Measurements from ENCODE around the gene FLVCR2.
A peak's percentile ranks its signal among the peaks of the same experiment; 100 is the strongest.

The FLVCR2 gene

DNA sequence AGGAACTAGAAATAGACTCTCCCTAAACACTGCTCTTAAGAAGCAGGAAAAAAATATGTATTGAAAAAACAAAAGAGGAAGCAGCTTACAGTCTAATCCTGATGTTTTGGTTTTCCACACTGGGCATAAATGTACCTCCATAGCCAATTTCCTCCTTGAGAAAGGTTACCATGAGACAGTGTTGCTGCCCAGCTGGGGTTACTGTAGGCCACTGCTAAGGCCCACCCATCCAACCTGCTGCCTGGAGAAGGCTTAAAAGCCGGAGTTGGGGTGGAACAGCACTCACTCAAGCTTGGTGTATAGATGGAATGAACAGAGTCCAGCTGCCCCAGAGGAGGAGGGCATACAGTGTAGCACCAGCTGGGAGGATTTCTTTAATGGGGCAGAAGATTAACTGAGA is 41.1 kb downstream of the FLVCR2 start:
- H3K4me3 ChIP-seq (ENCODE audit: low read depth, low read length): no peak overlapping the region
- DNase-seq (ENCODE audit: low read depth): no peak

DNA sequence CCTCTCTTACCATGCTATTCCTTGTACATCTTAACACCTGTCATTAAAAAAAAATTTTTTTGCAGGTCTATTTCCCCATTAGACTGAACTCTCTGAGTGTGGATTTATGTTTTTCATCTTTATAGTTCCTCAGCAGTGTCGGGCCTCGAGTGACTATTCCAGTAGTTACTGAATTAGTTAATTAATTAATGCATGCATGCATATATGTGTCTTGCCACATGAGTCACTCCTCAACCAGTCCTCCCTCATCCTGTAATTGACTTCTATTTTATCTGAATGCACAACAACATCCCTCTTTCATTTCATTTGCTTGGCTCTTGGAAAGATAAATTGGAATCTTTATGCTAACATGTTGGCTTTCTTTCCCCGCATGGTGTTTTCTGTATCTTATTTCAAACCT is 46.6 kb downstream of the FLVCR2 start:
- no peak for DNase-seq (ENCODE audit: low read depth)
- no peak overlapping the region for H3K4me3 ChIP-seq (ENCODE audit: low read depth, low read length)

DNA sequence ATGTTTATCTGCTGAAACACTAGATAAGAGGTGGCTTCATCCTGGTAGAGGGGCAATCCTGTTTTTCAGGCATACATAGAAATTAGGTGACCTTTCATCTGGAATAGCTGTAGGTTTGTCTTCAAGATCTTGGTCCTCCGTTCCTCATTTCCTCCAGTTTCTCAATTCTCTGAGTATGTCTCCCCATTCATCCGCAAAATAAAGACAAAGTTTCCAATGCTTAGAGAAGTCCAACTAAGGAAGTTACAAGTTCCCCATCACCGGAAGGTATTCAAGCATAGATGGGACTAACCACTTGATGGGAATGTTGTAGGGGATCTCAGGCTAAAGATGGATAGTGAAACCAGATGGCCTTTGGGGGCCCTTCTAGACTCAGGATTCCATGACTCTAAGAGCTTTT is 48.0 kb downstream of the FLVCR2 start:
- no peak for DNase-seq (ENCODE audit: low read depth)

DNA sequence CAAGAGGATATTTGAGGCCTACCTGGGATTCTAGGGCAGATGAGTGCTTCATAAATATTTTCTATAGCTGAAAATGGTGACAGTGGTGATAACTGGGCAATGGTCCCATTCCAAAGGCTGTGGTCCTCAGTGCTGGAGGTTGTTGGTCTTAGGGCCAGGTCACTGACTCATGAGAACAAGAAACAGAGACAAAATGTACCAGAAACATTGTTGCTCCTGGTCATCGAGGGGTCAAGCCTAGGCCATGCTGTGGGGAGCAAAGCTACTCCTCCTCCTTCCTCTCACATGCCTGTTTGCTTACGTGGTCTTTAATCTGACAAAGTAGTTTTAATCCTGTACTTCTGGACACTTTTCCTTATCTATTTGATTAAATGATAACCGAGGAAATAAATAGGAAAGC is 48.4 kb downstream of the FLVCR2 start:
- H3K4me3 ChIP-seq (ENCODE audit: low read depth, low read length): no peak overlapping the region
- no peak for DNase-seq (ENCODE audit: low read depth)

More for the DNA sequence above, 48.0 kb downstream of the FLVCR2 start:
- H3K4me3 ChIP-seq (ENCODE audit: low read depth, low read length): no peak overlapping the region

DNA sequence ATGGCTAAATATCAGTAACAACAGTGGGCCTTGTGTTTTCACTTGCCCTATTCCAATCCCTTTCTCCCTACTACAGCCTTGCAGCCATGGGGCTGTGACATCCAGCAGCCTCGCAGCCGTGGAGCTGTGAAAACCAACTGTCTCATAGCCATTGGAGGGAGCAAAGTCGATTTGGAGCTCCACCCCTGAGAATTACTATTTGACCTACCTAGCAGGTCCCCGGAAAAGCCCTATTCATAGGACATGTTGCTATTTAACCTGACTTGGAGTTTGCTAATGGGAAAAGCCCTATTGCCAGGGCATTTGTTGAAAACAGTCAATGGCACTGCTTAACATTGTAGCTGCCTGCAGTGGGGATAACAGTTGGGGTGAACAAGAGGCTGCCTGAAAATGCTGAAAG is 49.0 kb downstream of the FLVCR2 start:
- no peak overlapping the region for H3K4me3 ChIP-seq (ENCODE audit: low read depth, low read length)
- DNase-seq (ENCODE audit: low read depth): no peak

DNA sequence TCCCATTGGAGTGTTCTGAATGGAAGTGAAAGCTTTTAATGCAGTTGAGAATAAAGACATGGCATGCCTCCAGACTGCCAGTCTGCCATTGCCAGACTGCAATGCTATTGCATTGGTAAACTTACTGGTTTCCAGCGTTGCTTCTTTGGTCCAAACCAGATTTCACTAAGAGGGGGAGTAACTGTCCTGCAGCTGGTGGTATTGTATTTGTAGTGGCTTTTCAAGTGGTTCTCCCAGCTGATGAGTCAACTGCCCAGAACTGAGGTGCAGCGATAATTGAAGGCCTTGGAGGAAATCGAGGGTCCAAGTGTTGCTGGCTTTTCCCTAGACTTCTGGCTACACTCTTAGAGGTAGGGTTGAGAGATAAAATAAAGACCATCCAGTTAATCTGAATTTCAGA is 50.4 kb downstream of the FLVCR2 start:
- H3K4me3 ChIP-seq (ENCODE audit: low read depth, low read length): no peak overlapping the region
- no peak for DNase-seq (ENCODE audit: low read depth)

DNA sequence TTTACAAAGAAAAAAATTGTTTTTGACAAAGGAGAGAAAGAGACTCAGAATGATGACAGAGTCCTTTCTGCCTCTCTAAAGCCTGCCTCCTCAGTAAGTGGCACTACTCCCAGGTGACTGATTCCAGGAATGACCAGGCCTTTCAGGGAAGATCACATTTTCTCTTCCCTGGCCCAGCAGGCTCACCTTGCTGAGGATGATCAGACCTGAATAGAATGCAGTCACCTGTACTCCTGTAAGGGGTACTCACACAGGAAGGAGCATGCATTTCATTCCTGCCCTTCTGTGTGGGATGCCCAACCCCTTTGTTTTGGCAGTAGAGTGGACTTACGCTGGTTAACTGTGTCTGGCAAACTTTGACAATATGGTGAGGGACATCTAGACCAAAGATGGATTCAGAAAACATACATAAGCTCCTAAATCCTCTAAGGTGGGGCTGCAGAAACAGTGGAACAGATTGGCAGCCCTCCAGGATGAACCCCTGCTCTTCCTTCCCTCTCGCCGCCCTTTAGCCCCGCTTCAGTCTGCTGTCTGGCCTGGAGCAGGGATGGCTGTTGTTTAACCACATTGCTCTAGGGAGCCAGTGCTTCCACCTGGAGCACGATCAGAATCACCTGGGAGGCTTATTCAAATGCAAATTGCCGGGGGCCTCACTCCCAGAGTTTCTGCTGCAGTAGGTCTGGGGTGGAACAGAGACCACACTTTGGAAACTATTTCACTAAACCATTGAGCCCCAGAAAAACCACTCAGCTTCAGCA is 52.5 kb downstream of the FLVCR2 start:
- H3K4me3 ChIP-seq (ENCODE audit: low read depth, low read length): no peak overlapping the region
- DNase-seq (ENCODE audit: low read depth): no peak

DNA sequence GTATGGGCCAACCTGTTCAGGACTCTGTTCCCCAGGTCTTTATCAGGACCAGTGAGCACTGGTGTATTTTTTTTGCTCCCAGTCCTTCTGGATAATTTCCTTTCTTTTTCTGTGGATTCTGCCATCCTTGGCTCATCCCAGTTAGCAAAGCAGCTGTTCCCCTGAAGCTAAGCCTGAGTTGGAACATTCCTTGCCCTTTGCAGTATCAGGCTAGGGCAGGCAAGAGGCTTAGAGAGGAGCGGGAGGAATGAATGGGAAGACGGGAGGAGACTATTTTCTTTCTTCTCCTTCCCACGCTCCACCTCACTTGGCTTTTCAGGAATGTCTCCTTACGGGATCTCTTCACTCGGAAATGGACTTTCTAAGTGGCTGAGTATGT is 53.0 kb downstream of the FLVCR2 start:
- H3K4me3 ChIP-seq (ENCODE audit: low read depth, low read length): no peak overlapping the region
- DNase-seq (ENCODE audit: low read depth): peak; percentile 52

DNA sequence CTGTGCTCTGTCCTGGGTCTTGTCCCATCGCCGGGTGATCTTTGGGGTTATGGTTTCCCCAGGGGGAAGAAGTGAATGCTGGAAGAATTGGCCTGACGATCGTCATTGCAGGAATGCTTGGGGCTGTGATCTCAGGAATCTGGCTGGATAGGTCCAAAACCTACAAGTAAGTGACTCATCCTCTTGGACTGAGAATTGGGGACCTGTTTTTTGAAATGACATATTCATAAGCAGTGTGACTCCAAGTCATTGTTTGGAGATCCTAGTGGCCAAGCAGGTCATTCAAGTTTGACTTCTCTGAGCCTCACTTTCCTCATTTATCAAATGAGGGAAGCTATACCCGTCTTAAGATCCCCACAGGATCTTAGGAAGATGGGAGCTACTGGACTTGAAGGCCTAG is 56.4 kb downstream of the FLVCR2 start:
- H3K4me3 ChIP-seq (ENCODE audit: low read depth, low read length): no peak overlapping the region
- no peak for DNase-seq (ENCODE audit: low read depth)

DNA sequence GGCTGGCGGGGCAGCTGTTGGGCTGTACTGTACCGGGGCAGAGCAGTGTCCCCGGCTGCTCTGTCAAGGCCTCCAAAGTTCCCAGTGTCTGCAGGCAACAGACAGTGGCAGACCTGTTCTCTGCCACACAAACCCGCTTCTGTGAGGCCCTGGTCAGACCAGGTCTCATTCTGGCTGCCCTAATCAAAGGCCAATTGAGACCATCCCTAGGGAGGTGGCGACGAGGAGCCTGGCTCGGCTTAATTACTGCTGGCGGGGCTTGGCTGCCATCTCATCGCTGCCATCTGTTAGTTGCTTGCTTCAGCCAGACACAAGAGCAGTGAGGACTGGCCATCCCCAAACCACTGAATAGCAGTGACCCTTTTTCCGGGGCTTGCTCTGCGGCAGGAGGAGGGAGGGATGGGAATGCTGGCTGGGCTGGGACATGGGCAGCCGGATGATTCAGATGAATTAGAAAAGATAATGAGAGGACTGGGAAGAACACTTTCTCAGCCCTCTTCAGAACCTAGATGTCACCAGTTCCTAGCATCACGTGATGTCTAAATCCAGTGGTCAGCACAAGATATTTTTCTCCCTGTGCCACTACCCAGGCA is 57.8 kb downstream of the FLVCR2 start:
- H3K4me3 ChIP-seq (ENCODE audit: low read depth, low read length): no peak overlapping the region

DNA sequence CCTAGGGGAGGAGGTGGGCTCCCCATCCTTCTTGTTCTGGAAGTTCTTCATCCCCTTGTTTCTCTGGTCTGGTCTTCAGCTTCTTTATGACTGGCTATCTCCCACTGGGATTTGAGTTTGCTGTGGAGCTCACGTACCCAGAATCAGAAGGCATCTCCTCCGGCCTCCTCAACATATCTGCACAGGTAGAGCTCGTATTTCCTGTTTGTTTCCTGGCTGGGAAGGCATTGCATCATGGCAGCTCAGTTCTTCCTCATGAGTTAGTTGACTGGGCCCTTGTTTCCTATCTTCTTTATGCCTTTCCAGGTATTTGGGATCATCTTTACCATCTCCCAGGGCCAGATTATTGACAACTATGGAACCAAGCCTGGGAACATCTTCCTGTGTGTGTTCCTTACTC is 62.5 kb downstream of the FLVCR2 start:
- DNase-seq (ENCODE audit: low read depth): no peak
- H3K4me3 ChIP-seq (ENCODE audit: low read depth, low read length): no peak overlapping the region

More for the DNA sequence above, 57.8 kb downstream of the FLVCR2 start:
- no peak for DNase-seq (ENCODE audit: low read depth)

DNA sequence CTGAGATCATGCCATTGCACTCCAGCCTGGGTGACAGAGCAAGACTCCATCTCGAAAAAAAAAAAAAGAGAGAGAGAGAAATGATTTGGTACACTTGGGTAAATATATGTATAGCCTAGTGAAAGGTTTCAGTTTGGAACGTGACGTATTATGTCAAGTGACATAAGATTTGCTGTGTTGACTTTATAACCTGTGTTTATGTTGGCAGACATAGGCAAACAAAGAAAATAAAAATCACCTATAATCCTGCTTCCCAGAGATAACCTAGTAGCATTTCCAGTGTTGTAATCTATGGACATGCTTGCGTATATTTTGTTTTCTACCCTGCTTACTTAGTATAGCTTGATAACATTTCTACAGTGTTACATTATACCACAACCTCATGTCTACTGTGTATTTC is 65.6 kb downstream of the FLVCR2 start:
- no peak overlapping the region for H3K4me3 ChIP-seq (ENCODE audit: low read depth, low read length)
- no peak for DNase-seq (ENCODE audit: low read depth)

DNA sequence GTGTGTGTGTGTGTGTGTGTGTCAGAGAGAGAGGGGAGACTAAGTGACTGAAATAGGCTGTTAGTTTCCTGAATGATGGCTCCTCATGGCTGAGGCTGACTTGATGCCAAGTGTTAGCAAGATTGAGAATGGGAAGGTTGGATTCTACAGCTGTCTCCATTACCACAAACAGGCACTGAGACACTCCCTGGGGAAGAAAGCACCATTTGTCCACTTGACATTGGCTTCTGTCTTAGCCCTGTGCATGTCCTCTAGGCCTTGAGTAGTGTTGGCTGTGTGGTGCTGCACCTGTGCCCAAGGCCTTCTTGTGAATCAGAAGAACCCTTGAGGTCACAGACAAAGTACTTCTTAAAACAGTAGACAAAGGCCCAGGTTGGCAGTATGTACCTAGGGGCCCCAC is 66.6 kb downstream of the FLVCR2 start:
- DNase-seq (ENCODE audit: low read depth): peak; percentile 70
- H3K4me3 ChIP-seq (ENCODE audit: low read depth, low read length): no peak overlapping the region

DNA sequence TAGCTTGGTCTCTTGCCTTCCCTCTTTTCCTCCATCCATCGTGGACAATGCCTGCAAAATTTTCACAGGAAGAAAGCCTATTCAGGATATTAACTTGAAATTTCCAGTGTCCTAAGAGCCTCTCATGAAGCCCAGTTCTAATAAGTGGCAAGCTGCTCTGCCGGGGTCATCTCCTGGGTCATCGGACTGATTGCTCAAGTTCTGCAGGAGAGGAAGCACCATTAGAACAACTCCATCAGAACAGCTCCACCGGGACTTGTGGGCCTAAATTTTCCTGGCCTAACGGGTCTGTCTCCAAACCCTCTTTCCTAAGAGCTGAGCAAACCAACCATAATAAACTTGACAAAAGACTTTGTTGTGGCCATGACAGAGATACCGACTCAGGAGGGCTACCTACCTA is 68.3 kb downstream of the FLVCR2 start:
- no peak for DNase-seq (ENCODE audit: low read depth)
- no peak overlapping the region for H3K4me3 ChIP-seq (ENCODE audit: low read depth, low read length)

DNA sequence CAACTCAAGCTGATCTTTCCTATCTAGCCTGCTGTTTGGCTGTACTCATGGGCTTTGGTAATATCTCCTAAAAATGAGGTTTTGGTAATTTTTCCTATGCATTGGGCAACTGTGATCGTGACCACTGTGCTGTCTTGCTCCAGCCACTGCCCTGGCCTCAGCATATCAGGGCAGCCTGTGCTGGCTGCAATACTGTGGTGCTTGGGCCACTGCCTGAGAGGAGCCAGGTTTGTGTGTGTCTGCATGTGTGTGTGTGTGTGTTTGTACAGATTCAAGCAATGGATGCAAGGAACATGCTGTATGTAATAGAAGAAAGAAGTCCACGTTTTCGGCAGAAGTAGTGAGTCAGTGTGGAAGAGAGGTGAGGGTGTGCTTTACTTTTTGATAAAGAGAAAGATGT is 69.2 kb downstream of the FLVCR2 start:
- no peak for DNase-seq (ENCODE audit: low read depth)
- H3K4me3 ChIP-seq (ENCODE audit: low read depth, low read length): no peak overlapping the region

DNA sequence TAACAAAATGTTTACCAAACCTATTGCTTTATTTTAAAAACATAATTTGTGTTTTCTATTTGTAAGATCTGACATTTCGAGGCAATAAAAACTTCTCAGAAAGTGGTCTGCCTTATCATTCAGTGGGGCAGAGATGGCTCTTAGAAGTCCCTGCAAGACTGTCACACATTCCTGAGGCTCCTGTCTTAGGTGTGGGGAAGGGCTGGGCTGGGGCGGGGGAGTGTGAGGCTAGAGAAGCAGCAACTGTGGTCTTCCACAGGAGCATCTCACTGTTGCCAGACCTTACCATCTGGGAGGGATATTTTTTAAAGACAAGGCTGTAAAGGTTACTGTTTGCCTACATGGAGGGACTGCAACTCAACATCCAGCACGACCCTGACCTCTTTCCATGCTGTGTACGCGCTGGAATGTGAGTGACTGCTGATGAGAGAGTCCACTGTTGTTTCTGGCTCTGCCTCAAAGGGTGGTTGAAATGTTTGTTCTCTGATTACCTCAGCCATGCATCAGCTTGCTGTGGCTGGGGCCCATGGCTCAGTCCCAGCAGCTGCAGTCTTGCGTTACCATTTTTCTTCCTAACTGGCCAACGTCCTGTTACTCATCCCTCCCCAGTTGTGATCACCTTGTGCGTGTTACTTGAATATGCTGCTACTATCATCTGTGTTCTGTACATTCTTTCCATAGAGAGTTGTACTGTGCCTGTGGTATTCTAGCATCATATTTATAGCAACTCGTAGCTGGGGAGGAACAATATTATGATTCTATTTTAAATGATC is 69.8 kb downstream of the FLVCR2 start:
- peak; percentile 99 for DNase-seq (ENCODE audit: low read depth)
- H3K4me3 ChIP-seq (ENCODE audit: low read depth, low read length): no peak overlapping the region

DNA sequence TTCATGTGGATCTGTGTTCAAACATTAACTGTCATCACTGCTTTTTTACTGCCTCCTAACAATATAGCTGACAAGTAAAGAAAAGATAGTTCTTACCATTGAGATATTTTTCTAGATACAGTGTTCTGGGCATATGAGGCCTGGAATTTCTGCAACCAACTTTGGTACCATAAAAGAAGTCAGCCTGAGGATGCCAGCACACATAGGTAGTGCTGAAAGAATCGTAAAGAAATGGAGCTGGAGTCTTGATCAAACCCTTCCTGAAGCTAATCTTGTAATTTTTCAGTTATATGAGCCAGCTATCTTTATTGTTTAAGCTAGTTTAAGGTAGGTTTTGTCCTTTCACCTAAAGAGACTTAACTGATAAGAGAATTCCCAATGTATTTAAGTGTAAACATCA is 70.9 kb downstream of the FLVCR2 start:
- H3K4me3 ChIP-seq (ENCODE audit: low read depth, low read length): no peak overlapping the region
- no peak for DNase-seq (ENCODE audit: low read depth)

DNA sequence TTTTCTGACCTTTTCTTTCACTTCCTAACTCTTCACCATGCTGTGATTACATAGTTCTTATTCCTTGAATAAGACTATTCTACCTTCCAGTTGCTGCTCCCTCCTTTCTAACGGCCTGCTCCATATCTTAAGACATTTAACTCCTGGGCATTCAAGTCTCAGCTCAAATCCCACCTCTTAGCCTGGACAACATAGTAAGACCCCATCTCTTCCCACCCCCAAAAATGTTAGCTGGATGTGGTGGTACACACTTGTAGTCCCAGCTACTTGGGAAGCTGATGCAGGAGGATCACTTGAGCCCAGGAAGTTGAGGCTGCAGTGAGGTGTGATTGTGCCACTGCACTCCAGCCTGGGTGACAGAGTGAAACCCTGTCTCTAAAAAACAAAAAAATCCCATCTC is 71.4 kb downstream of the FLVCR2 start:
- H3K4me3 ChIP-seq (ENCODE audit: low read depth, low read length): no peak overlapping the region
- DNase-seq (ENCODE audit: low read depth): no peak

DNA sequence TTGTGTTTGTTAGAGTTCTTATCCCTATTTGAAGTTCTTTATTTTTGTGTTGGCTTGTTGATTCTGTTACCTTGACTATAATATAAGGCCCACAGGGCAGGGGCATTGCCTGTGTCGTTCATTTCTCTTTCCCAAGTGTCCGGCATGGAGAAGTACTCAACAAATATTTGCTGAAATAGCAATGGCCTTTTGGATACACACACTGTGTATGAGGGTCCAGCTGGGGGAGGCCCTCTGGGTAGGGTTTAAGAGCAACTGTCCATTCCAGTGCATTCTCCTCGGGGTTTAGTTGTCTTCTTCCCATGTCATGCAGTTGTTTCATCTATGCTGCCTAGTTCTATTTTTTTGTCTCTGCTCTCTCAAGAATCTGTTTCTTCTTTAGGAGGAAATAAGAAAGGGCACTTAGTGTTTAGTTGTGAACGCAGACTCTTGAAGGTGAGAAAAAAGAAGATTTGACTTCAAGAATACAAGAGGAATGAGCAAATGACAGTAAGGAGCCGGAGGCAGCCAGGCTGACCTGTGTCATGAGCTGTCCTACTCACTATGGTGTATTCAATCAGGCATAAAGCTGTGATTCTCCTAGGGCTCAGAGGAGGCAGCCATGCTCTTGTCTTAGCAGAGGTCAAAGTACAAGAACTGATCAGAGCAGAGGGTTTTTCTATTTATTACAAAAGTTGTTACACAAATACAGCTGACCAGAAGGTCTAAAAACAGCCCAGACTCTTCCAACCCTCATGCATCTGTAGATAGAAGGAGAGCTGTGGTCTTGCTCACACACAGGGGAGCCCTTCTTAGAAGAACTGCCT is 72.0 kb downstream of the FLVCR2 start:
- no peak for DNase-seq (ENCODE audit: low read depth)
- no peak overlapping the region for H3K4me3 ChIP-seq (ENCODE audit: low read depth, low read length)

DNA sequence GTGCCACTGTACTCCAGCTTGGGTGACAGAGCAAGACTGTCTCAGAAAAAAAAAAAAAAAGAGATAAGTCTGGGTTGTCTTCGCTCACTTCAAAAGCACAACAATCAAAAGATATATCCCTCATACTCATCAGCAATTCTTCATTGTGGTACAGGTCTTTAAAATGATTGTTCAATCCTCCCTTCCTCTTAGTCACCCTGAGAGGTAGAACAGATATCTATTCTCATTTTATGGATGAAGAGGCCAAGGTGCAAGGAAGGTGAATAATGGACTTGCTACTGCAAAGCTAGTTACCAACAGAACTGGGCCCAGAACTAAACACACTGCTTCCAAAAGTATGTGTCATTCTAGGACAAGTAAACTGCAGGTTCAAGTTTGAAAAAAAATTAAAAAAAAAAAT is 75.1 kb downstream of the FLVCR2 start:
- H3K4me3 ChIP-seq (ENCODE audit: low read depth, low read length): no peak overlapping the region

More for the DNA sequence above, 75.1 kb downstream of the FLVCR2 start:
- no peak for DNase-seq (ENCODE audit: low read depth)

All from skeletal muscle cell (primary cell).